ENCODE data around the gene ZNF385B.

DNA sequence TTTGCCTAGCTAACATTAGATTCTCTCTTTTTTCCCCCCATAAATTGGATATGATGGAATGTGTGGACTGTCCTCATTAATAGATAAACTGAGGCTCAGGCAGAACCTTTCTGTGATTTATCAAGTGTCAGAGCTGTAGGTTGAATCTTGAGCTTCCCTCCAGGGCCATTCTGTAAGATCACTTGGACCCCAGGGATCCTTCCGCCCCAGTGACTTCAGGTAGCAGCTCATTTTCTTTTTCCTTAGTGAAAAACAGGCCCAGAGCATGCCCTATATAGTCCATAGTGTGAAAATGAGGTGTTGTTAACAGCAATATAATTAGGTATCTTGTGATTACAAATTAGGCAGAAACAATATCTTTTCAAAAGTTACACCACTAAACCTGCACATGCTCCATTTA is 269.7 kb downstream of the ZNF385B start:
- no peak for TF ChIP-seq CTCF (IDR thresholded peaks at IDR 0.05)
- no peak for TF ChIP-seq EZH2 (IDR thresholded peaks at IDR 0.05; ENCODE audit: borderline replicate concordance, insufficient read depth, low read depth, low read length, poor library complexity, severe bottlenecking)

Measured in B cell (primary cell).